ENCODE results near the gene FAM120C. TPM values are rescaled to one million over a fixed set of nuclear protein-coding genes. Genes with fewer than 3 reads are reported as not detected.

FAM120C gene
- total and polyA plus RNA-seq, 10 of the 15 experiments (the other 5 are each of a cell fraction or from before 2014, with no cell fraction given): 1.3 to 9.8 (median 4.9) TPM

GRCh38 chrX:54172455-54172854 is 10.6 kb downstream of the FAM120C start:
- in situ Hi-C loops (cut with MboI) (no loop called here), intact Hi-C loops (cut with micrococcal nuclease; ENCODE audit: unreplicated experiment) (no loop called here)
- H3K4me2 ChIP-seq (ENCODE audit: control insufficient read depth, insufficient read depth): no peak overlapping the region
- no peak overlapping the region for H3K4me3 ChIP-seq
- no peaks in the 10 kb centered on the region for H3K9me3 ChIP-seq (replicated peaks; ENCODE audit: control insufficient read depth, insufficient read depth, low read length)
- no peak overlapping the region for H3K9ac ChIP-seq (ENCODE audit: control insufficient read depth, insufficient read depth, low read length)
- SMC1A ChIA-PET (ENCODE audit: uncharacterized antibody, unreplicated experiment): no interaction called here
- no peaks in the 10 kb centered on the region for H3K27me3 ChIP-seq (replicated peaks in 1 of 2; ENCODE audit: control insufficient read depth in 2 of 2, insufficient read depth in 2 of 2, low read length in 1 of 2)
- peaks cover 11% of the 10 kb centered on the region for H3K79me2 ChIP-seq (ENCODE audit: control insufficient read depth, insufficient read depth, low read length)
- H4K20me1 ChIP-seq (ENCODE audit: control insufficient read depth, insufficient read depth): no peaks in the 10 kb centered on the region; the same call in 1 of the 2 replicates
- TF ChIP-seq FOS (IDR thresholded peaks at IDR 0.05; ENCODE audit: borderline replicate concordance, extremely low read depth, insufficient read length) (no peak), ZSCAN29 (IDR thresholded peaks at IDR 0.05) (no peak), ATF7 (IDR thresholded peaks at IDR 0.05; ENCODE audit: low read depth) (no peak), EP300 (IDR thresholded peaks at IDR 0.05; ENCODE audit: borderline replicate concordance in 1 of 2, control insufficient read depth in 1 of 2, low read depth in 2 of 2, low read length in 2 of 2) (no peak), TCF7 (IDR thresholded peaks at IDR 0.05; ENCODE audit: borderline replicate concordance) (no peak), CBX3 (IDR thresholded peaks at IDR 0.05; ENCODE audit: borderline replicate concordance, low read depth) (no peak), CEBPZ (IDR thresholded peaks at IDR 0.05; ENCODE audit: low read depth, low read length) (no peak), LARP7 (IDR thresholded peaks at IDR 0.05) (no peak)
- DNase-seq (ENCODE audit: low read depth, low spot score): no peak
- WGBS (ENCODE audit: insufficient coverage, insufficient replicate concordance, low lambda C conversion rate, missing lambda C conversion rate): 54% methylated on average over 3 of the region's 3 CpGs
- H3K36me3 ChIP-seq (ENCODE audit: control insufficient read depth in 2 of 2, insufficient read depth in 2 of 2, low read length in 1 of 2): no peaks in the 10 kb centered on the region; a peak in 1 of 4 replicates
- RAD21 ChIA-PET (ENCODE audit: unreplicated experiment): no interaction called here
- H3K27ac ChIP-seq (ENCODE audit: control insufficient read depth, insufficient read depth): no peak overlapping the region
- BruUV-seq (replicated peaks): no TSS peak
- ATAC-seq: no peak
- H3K4me1 ChIP-seq (ENCODE audit: control insufficient read depth, insufficient read depth, low read length): no peaks in the 10 kb centered on the region
- POLR2A ChIA-PET: no interaction called here
- CTCF ChIA-PET: interaction anchor here (0.8 kb wide), 1 partner anchor 10 kb away, joined by 3 read pairs; no protein-coding TSS in a partner anchor
- H2AFZ ChIP-seq (ENCODE audit: control insufficient read depth, low read depth, low read length): no peak overlapping the region
- FAIRE-seq: no peak

Measured in GM12878 (cell line).